NCI-H510A treated with DMSO at 0.1 percent for 48 hours (cell line): ENCODE measurements around the gene SLC25A6.
"Not testable (repeated sequence)": the region's sequence is repeated elsewhere in the genome, so short reads cannot be mapped to it uniquely, and the experiment has no call there.

Experiments used
- DNase-seq: peaks from one replicate; lab custom pipeline; 2025; lab: John Stamatoyannopoulos, UW

Gene SLC25A6

DNA sequence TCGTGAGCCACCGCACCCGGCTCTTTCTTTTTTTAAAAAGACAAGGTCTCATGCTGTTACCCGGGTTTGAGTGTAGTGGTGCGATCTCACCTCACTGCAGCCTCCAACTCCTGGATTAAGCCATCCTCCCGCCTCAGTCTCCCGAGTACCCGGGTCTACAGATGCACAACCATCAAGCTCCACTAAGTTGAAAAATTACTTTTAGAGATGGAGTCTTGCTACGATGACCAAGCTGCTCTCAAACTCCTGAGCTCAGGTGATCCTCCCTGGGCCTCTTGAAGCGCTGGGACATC is 2.0 kb downstream of the SLC25A6 start:
- DNase-seq: no peak

DNA sequence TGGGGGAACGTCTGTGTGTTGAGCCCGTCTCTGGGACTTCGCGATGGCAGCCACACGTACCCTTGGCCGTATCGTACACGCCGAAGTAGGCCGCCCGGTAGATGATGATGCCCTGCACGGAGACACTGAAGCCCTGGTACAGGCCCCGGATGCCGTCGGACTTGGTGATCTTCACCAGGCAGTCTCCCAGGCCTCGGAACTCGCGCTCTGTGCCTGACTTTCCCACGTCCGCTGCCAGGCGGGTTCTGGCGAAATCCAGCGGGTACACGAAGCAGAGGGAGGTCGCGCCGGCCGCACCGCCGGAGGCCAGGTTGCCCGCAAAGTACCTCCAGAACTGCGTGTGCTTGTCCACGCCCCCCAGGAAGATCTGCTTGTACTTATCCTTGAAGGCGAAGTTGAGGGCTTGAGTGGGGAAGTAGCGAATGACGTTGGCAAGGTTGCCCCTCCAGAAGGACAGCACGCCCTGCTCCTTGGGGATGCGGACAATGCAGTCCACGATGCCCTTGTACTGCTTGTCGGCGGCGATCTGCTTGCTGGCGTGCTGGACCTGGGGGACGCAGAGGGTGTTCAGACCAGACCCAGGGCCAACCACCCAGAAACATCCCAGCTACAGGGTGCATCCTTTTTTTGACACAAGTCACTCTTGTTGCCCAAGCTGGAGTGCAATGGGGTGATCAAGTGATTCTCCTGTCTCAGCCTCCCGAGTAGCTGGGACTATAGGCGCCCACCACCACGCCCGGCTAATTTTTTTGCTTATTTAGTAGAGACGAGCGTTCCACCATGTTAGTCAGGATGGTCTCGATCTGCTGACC is 2.5 kb downstream of the SLC25A6 start:
- DNase-seq: no peak

DNA sequence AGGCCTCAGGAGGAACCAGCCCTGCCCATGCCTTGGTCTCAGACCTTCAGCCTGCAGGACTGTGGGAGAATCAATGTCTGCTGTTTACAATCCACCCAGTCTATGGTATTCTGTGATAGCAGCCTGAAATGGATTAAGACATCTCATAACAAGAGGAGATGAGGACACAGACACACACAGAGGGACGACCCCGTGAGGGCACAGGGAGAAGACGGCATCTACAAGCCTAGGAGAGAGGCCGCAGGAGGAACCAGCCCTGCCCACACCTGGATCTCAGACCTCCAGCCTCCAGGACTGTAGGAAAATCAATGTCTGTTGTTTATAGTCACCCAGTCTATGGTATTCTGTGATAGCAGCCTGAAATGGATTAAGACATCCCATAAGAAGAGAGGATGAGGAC is 3.3 kb downstream of the SLC25A6 start:
- no peak for DNase-seq

DNA sequence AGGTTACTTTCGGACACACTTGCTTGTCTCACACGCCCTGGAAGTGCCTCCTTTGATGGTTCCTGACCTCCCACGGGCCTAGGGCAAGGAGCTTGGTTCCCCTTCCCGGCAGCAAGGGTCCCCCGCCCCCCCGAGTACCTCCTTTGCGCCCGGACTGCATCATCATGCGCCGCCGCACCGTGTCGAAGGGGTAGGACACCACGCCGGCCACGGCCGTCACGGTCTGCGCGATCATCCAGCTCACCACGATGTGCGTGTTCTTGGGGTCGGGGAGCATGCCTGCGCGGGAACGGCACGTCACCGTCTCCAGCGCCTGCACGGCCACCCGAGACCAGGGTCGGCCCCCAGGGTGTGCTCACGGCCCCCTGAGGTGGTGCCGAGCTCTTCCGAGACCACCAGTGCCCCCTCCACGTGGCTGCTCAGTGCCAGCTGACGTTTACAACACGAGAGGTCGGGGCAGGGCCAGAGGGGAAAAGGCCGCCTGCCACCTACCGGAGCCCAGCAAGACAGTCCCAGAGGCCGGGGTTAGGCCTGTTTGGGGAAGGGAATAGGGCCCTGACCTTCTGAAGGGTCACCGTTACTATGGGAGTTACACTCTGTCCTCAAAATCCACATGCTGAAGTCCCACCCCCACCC is 4.7 kb downstream of the SLC25A6 start:
- DNase-seq: no peak

DNA sequence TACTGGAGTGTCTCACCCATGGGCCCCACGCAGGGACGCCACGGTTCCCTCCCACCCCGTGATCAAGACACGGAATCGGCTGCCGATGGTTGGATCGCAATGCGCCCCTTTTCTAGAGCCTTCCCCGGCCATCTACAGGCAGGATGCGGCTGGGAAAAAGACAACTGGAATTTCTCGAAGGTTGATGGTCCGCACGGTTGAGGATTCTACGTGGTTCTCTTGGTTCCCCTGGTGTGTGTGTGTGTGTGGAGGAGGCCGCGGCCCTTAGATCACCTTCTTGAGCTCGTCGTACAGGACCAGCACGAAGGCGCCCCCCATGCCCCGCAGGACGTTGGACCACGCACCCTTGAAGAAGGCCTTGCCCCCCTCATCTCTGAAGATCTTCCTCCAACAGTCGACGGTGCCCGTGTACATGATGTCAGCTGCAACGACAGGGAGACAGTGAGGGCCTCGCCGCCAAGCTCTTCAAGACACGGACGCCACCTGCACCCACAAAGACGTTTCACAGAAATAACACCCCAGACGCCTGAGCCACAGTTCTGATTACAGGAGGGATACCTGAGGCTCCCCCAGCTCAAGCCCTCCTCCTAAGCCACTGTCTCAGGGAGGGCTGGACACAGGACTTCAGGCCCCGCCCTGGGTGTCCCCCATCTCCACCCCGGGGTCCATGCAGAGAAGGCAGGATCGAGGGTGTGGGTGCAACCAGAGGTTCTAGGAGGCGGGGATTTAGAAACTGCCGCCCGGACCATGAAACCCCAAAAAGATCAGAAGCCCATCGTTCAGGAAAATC is 5.4 kb downstream of the SLC25A6 start:
- no peak for DNase-seq

DNA sequence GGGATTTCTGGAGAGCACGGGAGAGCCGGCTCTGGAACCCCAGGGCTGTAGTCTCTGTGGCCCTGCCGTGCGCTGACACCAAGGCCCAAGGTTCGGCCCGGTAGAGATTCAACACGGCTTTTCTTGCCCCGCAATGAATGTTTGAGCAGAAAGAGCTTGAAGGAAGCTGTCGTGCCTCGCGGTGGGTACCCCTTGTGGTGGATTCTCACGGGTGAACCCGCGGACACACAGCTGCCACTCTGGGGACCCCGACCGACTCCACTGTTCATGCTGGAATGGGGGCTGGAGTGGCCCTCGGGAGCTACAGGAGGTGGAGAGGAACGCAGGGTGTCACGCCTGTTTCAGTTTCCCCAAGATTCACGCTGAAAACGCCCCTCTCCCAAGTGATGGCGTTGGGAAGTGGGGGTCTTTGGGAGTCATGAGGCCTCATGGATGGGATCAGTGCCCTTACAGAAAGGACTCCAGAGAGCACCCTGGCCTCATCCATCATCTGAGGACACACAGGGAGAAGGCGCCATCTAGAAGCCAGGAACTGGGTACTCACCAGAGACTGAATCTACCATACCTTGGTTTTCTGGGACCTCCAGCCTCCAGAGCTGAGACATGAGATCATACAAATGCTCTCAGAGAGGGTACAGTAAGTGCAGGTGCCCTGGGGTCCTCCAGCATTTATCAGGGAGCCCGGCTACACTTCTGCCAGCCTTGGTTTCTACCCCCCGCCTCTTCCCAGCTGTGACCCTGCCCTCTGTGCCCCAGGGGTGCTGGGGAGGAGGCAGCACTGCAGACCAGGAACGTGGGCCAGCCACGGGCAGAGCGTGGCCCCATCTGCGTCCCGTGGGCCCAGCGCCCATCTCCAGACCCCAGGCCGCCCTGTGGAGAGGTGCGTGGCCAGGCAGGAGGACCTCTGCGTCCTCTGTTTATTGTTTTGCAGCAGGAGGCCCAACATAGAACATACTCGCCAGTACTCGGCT is 6.4 kb downstream of the SLC25A6 start:
- DNase-seq: no peak

DNA sequence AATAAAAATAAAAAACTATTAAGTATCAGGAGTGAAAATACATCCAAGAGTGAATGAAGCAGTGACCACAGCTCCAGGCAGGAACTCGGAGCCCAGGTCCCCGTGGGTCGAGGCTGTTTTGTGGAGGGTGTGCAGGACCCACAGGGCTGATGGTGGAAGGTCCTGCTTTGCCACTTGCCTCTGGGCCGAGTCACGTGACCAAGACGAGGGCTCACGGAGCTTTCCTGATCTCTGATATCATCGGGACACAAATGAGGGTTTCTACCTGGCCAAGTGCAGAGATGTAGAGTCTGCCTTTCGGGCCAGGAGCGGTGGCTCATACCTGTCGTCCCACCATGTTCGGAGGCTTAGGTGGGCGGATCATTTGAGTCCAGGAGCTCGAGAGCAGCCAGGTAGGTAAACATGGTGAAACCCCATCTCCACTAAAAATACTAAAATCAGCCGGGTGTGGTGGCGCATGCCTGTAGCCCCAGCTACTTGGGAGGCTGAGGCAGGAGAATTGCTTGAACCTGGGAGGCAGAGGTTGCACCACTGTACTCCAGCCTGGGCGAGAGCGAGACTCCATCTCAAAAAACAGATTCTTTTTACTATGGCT is 7.2 kb downstream of the SLC25A6 start:
- no peak for DNase-seq

DNA sequence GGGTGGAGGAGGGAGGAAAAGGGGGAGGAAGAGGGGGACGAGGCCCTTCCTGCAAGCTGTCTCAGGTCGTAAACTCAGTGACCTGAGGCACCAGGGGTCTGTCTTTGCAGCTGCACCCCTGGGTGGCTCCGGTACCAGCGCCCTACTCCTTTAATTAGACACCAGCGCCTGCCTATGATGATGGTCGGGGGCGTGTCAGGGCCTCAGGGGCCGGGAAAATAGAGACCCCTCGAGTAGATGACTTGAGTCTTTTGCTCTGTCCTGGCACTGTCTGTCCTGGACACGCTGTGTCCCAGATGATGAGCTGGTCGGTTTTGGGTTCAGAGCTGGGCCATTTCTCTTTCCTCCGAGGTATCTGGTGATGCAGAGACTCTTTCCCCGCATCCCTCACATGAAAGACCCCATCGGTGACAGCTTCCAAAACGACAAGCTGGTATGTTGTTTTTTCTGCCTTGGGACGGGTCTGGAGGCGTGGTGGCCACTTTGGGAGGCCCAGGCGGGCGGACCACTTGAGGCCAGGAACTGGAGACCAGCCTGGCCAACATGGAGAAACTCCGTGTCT is 11.2 kb downstream of the SLC25A6 start:
- no peak for DNase-seq

DNA sequence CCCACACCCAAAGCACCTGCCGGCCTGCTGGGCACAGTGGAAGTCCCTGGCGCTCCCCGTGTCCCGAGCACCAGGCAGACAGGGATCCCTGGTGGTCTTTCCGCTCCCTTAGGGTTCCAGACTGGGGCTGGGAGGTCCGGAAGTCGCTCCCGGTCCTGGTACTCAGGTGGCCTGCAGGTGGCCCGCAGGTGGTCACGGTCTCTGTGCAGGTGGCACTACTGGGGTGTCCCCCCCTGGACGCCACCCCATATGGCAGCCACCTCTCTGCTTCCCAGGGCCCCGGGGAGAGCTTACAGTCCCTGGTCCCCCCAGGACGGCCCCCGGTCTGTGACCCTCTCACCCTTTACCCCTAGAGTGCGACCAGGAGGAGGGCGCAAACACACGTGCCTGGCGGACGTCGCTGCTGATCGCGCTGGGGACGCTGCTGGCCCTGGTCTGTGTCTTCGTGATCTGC is 13.6 kb downstream of the SLC25A6 start:
- no peak for DNase-seq

DNA sequence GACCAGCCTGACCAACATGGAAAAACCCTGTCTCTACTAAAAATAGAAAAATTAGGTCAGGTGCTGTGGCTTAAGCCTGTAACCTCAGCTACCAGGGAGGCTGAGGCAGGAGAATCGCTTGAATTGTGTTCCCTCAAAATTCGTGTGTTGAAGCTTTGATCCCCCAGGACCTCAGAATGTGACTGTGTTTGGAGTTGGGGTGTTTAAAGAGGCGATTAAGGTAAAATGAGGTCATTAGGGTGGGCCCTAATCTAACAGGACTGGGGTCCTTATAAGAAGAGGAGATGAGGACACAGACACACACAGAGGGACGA is 23.6 kb downstream of the SLC25A6 start:
- DNase-seq: no peak

DNA sequence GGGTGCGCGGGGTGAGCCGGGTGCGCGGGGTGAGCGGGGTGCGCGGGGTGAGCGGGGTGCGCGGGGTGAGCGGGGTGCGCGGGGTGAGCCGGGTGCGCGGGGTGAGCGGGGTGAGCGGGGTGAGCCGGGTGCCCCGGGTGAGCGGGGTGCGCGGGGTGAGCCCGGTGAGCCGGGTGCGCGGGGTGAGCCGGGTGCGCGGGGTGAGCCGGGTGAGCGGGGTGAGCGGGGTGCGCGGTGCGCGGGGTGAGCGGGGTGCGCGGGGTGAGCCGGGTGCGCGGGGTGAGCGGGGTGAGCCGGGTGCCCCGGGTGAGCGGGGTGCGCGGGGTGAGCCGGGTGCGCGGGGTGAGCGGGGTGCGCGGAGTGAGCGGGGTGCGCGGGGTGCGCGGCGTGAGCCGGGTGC is 25.6 kb downstream of the SLC25A6 start:
- not testable (repeated sequence) for DNase-seq

DNA sequence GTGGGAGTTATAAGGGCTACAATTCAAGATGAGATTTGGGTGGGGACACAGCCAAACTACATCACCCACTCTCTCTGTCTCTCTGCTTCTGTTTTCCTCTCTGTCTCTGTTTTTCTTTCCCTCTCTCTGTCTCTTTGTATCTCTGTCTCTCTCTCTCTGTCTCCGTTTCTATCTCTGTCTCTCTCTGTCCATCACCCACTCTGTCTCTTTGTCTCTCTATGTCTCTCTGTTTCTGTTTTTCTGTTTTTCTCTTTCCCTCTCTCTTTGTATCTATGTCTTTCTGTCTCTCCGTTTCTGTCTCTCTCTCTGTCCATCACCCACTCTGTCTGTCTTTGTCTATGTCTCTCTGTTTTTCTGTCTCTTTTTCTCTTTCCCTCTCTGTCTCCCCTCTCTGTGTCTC is 30.0 kb downstream of the SLC25A6 start:
- no peak for DNase-seq

DNA sequence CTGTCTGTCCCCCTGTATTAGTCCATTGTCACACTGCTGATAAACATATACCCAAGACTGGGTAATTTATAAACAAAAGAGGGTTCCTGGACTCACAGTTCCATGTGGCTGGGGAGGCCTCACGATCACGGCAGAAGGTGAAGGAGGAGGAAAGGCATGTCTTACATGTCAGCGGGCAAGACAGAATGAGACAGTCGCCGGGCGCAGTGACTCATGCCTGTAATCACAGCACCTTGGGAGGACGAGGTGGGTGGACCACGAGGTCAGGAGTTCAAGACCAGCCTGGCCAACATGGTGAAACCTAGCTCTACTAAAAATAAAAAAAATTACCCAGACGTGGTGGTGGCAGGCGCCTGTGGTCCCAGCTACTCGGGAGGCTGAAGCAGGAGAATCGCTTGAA is 30.6 kb downstream of the SLC25A6 start:
- DNase-seq: no peak

DNA sequence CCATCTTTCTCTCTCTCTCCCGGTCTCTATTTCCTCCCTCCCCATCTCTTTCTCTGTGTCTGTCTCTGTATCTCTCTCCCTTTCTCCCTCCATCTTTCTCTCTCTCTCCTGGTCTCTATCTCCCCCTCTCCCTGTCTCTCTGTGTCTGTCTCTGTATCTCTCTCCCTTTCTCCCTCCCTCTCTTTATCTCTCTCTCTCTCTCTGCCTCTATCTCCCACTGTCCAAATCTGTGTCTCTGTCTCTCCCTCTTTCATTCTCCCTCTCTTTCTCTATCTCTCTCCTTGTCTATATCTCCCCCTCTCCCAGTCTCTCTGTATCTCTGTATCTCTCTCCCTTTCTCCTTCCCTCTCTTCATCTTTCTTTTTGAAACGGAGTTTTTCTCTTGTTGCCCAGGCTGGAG is 31.7 kb downstream of the SLC25A6 start:
- DNase-seq: no peak

DNA sequence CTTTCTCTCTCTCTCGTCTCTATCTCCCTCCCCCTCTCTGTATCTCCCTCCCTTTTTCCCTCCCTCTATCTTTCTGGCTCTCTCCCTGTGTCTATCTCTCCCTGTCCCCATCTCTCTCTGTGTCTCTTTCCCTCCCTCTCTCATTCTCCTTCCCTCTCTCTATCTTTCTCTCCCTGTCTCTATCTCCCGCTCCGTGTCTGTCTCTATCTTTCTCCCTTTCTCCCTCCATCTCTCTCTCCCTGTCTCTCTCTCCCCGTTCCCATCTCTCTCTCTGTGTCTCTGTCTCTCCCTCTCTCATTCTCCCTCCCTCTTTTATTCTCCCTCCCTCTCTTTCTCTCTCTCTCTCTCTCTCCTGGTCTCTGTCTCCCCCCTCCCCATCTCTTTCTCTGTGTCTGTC is 32.4 kb downstream of the SLC25A6 start:
- no peak for DNase-seq

DNA sequence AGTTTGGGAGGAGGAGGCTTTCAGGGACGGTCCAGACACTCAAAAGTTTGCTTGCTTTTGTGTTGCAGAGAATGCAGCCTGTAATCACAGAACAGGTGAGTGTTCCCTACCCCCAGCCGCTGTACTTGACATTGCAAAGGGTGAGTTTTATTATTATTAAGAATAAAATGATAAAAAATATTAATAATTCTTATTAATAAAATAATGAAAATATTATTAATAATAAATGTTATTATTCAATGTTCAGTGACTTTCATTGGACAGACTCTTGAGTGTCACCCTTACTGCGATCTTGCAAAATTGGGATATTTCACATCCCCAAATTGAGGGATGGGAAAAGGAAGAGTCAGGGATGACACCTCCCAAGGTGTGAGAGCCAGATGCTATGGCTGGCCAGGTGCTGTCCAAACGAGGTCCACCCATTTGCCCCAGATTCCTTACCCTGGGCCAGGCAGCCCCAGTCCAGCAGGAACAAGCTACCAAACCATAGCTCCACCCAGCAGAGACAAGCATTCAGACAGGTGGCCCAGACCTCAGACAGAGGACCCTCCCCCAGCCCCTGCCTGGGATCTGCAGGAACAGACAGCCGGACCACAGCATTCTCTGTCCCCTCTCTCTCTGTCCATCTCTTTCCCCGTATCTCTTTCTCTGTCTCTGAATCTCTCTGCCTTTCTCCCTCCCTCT is 33.0 kb downstream of the SLC25A6 start:
- no peak for DNase-seq

DNA sequence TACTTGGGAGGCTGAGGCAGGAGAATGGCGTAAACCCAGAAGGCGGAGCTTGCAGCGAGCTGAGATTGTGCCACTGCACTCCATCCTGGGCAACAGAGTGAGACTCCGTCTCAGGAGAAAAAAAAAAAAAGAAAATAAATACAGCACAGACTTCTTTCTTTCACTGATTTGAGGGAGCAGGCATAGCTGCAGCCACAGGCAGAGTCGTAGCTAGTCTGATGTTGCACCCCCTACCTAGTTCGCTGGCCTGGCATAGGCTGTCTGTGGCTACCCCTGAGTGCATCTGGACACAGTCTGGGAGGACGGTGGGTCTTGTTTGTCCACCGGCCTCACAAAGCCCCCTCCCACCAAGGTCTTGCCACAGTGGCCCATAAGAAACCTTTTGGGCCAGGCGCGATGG is 33.9 kb downstream of the SLC25A6 start:
- DNase-seq: no peak

DNA sequence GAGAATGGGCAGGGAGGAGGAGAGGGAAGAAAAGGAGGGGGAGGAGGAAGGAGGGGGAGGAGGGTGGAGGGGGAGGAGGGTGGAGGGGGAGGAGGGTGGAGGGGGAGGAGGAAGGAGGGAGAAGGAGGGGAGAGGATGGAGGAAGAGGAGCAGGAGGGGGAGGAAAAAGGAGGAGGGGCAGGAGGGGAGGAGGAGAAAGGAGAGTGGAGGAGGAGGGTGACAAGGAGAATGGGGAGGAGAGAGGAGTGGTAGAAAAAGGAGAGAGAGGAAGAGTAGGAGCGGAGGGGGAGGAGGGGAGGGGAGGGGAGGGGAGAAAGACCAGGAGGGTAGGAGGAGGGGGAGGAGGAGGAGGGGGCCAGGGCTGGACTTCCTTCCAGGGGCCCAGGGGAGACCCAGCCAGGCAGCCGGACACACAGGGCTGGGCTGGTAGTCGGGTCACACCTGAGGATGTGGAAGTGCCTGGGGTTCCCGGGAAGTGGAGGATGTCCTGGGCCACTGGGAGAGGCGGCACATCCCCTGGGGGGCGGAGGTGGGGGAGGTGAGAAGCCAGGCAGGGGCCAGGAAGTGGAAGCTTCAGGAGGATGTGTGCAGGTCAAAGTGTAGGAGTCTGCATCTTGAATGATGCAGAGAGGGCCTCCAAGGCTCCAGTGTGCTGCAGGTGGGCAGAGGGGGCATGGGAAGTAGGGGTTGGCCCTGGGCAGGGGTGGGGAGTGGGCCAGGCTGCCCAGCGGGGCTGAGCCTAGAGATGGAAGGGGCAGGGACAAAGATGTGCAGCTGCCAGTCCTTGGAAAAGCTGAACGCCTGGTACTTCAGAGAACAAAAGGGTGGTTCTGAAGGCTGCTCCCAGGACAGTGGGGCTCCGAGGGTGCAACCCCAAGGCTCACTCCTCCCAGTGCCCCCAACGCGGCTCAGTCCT is 36.5 kb downstream of the SLC25A6 start:
- DNase-seq: no peak
